HEK293T (cell line): Measurements from ENCODE around the gene ISOC1.

Experiments used
- CTCF ChIA-PET: fragments of 350-600 bp; formaldehyde crosslinking; extraction: SDS; loops from one replicate; lab custom pipeline; 2021; ENCODE audit warnings: antibody characterized with exemption, inconsistent platforms; lab: Yijun Ruan, JAX
- POLR2A ChIA-PET: fragments of 350-600 bp; formaldehyde crosslinking; extraction: SDS; loops from one replicate; lab custom pipeline; 2020; ENCODE audit warnings: antibody characterized with exemption, inconsistent platforms; lab: Yijun Ruan, JAX
- DNase-seq: peaks from one replicate; pipeline ENCODE4 v3.0.0; 2012; ENCODE audit warnings: mixed read lengths; ENCODE audit errors: extremely low spot score
- ARNT ChIP-seq: fragments of 450-650 bp; IDR thresholded peaks from 2 replicates; pipeline ENCODE4 v1.6.1; 2017; ENCODE audit warnings: mild to moderate bottlenecking
- BHLHE40 ChIP-seq: fragments of 450-650 bp; IDR thresholded peaks from 2 replicates; pipeline ENCODE4 v1.6.1; 2016; ENCODE audit warnings: mild to moderate bottlenecking, moderate library complexity, borderline replicate concordance
- CTBP1 ChIP-seq: fragments of 450-650 bp; IDR thresholded peaks from 2 replicates; pipeline ENCODE4 v1.6.1; 2016; ENCODE audit warnings: borderline replicate concordance
- ELF4 ChIP-seq: fragments of 450-650 bp; IDR thresholded peaks from 2 replicates; pipeline ENCODE4 v1.6.1; 2017; ENCODE audit warnings: antibody characterized with exemption
- FOXA1 ChIP-seq: fragments of 450-650 bp; IDR thresholded peaks from 2 replicates; pipeline ENCODE4 v1.6.1; 2016; ENCODE audit warnings: mild to moderate bottlenecking
- FOXK2 ChIP-seq: fragments of 450-650 bp; IDR thresholded peaks from 2 replicates; pipeline ENCODE4 v1.6.1; 2016; ENCODE audit warnings: mild to moderate bottlenecking
- FOXM1 ChIP-seq: fragments of 450-650 bp; IDR thresholded peaks from 2 replicates; pipeline ENCODE4 v1.6.1; 2017; ENCODE audit warnings: mild to moderate bottlenecking, borderline replicate concordance
- HDGF ChIP-seq: fragments of 450-650 bp; IDR thresholded peaks from 2 replicates; pipeline ENCODE4 v1.6.1; 2017; ENCODE audit warnings: antibody characterized with exemption, borderline replicate concordance
- L3MBTL2 ChIP-seq: fragments of 450-650 bp; conservative IDR thresholded peaks from 2 replicates; pipeline ENCODE4 v1.6.1; 2016; ENCODE audit warnings: mild to moderate bottlenecking
- LEF1 ChIP-seq: fragments of 450-650 bp; IDR thresholded peaks from 2 replicates; pipeline ENCODE4 v1.6.1; 2017; ENCODE audit warnings: mild to moderate bottlenecking, borderline replicate concordance
- NFRKB ChIP-seq: fragments of 450-650 bp; IDR thresholded peaks from 2 replicates; pipeline ENCODE4 v1.6.1; 2016; ENCODE audit warnings: mild to moderate bottlenecking, moderate library complexity
- SP1 ChIP-seq: fragments of 450-650 bp; IDR thresholded peaks from 2 replicates; pipeline ENCODE4 v1.6.1; 2017
- SUZ12 ChIP-seq: fragments of 450-650 bp; IDR thresholded peaks from 2 replicates; pipeline ENCODE4 v1.6.1; 2016; ENCODE audit warnings: mild to moderate bottlenecking
- TARDBP ChIP-seq: fragments of 450-650 bp; IDR thresholded peaks from 2 replicates; pipeline ENCODE4 v1.6.1; 2016
- ZNF384 ChIP-seq: fragments of 450-650 bp; IDR thresholded peaks from 2 replicates; pipeline ENCODE4 v1.6.1; 2016
- TF ChIP-seq, protein P1 (sequence below): fragments of 450-650 bp; IDR thresholded peaks from 2 replicates; pipeline ENCODE4 v1.6.1; 2016

The ISOC1 gene

DNA sequence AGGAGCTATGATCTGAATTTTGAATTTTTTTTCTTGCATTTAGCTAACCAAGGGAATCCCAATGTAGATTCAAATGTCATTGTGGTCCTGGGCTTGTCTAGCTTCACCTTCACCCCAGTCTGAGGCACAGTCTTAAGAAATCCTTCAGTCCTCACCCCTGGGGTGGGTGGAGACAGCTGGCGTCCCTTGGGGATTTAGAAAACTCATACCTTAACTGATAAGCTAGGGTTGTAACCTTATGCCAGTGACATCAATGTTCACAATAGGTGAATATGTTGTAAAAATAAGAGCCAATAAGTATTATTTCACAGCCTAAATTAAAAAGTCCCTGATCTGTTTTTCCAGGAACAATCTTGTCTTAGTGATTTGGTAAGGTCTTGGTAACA is 4.6 kb downstream of the ISOC1 start:
- POLR2A ChIA-PET = no interaction called here
- no peak for DNase-seq
- CTCF ChIA-PET = interaction anchor here (1.6 kb wide), 1 partner anchor 194 kb away, joined by 4 read pairs; no protein-coding TSS in a partner anchor
- TF ChIP-seq FOXK2 (no peak), LEF1 (no peak)

DNA sequence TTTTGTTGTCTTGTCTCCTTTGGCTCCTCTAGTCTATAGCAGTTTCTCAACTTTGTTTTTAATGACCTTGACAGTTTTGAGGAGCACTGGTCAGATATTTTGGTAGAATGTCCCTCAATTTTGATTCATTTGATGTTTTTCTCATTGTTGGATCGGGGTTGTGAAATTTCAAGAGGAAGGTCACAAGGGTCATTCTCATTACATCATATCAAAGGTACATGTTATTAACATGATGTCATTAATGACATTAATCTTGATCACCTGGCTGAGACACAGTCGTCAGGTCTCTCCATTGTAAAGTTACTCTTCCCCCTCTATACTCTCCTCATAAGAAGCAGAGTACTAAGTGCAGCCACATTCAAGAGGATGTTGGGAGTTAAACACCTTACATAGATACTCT is 7.2 kb downstream of the ISOC1 start:
- DNase-seq = no peak
- CTCF ChIA-PET = no interaction called here
- TF ChIP-seq FOXA1 = no peak
- TF ChIP-seq ZNF384 = no peak
- TF ChIP-seq, protein P1, sequence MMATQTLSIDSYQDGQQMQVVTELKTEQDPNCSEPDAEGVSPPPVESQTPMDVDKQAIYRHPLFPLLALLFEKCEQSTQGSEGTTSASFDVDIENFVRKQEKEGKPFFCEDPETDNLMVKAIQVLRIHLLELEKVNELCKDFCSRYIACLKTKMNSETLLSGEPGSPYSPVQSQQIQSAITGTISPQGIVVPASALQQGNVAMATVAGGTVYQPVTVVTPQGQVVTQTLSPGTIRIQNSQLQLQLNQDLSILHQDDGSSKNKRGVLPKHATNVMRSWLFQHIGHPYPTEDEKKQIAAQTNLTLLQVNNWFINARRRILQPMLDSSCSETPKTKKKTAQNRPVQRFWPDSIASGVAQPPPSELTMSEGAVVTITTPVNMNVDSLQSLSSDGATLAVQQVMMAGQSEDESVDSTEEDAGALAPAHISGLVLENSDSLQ = no peak
- TF ChIP-seq HDGF = no peak
- no peak for TF ChIP-seq LEF1
- TF ChIP-seq FOXM1 = no peak
- no peak for TF ChIP-seq ELF4
- no peak for TF ChIP-seq L3MBTL2
- TF ChIP-seq BHLHE40 = no peak
- no peak for TF ChIP-seq CTBP1
- no peak for TF ChIP-seq NFRKB
- POLR2A ChIA-PET = no interaction called here

DNA sequence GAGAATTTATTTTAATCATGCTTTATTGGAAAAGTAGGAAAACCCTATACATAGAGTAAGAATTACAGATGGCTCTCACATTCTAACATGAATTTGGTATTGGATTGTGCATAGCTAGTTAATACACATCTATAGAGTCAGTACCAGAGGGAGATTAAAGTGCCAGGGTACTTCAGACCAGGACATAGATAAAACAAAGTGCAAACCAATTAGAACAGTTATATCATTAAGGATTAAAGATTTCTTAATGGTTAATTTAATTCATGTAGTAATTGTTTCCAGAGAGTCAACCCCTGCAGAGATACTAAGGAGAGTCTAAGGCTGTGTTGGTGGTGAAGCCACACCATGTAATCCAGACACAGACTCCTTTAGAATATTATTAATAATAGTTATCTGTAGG is 8.8 kb downstream of the ISOC1 start:
- ChIA-PET POLR2A (interaction anchor here (1.3 kb wide), 1 partner anchor 9 kb away, joined by 4 read pairs; the partner anchor contains the start of gene ISOC1), CTCF (no interaction called here)
- DNase-seq = no peak
- TF ChIP-seq ARNT (no peak), FOXM1 (no peak), FOXK2 (no peak), BHLHE40 (no peak), CTBP1 (no peak), SP1 (no peak), NFRKB (no peak), SUZ12 (no peak)
- TF ChIP-seq, protein P1 = no peak

DNA sequence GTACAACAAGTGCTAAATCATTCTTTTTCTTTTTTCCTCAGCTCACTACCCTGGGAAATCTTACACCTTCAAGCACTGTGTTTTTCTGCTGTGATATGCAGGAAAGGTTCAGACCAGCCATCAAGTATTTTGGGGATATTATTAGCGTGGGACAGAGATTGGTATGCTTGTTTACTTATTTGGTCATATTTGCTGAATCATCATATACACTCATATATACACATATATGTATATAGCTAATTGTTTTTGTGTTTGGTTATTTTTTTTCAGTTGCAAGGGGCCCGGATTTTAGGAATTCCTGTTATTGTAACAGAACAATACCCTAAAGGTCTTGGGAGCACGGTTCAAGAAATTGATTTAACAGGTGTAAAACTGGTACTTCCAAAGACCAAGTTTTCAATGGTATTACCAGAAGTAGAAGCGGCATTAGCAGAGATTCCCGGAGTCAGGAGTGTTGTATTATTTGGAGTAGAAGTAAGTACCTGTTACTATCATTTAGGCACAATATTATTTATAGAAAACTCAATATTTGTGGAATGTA is 10.4 kb downstream of the ISOC1 start:
- CTCF ChIA-PET = no interaction called here
- POLR2A ChIA-PET = no interaction called here
- TF ChIP-seq HDGF (no peak), ZNF384 (no peak), NFRKB (no peak), SP1 (no peak), FOXK2 (no peak), FOXM1 (no peak), SUZ12 (no peak), FOXA1 (no peak), CTBP1 (no peak), L3MBTL2 (no peak), BHLHE40 (no peak), TARDBP (no peak), ARNT (no peak), LEF1 (no peak), ELF4 (no peak)
- TF ChIP-seq, protein P1 = no peak
- DNase-seq = no peak

DNA sequence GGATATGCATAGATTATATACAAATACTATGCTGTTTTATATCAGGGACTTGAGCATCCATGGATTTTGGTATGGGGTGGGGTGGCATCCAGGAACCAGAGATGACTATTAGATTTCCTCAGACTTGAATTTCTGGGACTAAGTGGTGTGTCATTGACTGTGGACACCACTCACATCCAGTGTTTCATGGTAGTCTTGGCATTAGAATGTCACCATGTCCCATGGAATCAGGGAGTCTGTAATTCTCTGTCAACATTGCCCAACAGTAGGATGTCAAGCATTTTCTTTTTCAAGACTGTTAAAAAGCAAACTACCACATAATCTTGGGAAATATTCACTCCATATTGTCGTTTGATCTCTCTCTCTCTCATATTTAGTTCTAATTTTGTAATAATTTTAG is 13.1 kb downstream of the ISOC1 start:
- CTCF ChIA-PET = no interaction called here
- TF ChIP-seq ARNT (no peak), ZNF384 (no peak), FOXM1 (no peak), L3MBTL2 (no peak), TARDBP (no peak), CTBP1 (no peak), BHLHE40 (no peak), FOXK2 (no peak), FOXA1 (no peak), SUZ12 (no peak), SP1 (no peak), LEF1 (no peak), HDGF (no peak), NFRKB (no peak), ELF4 (no peak)
- TF ChIP-seq, protein P1 = no peak
- DNase-seq = no peak
- POLR2A ChIA-PET = no interaction called here

DNA sequence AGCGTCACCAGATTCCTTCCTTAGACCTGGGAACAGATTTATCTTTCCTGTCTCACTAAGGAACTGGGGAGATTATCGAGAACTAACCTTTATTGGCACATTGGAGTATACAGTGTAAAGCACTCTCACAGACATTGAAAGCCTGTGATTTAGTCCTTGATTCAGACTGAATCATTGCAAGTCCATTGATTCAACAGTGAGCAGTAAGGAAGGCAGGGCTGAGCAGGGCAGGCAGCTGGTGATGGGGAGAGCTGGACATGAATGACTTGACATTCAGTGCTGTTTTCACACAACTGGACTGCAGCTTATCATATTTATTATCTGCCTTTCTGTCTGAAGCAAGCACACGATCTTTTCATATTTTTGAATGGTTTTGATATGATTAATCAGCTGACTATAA is 16.2 kb downstream of the ISOC1 start:
- no peak for DNase-seq
- CTCF ChIA-PET = interaction anchor here (0.6 to 1.2 kb wide), 3 partner anchors 11 to 147 kb away, joined by 3 read pairs; no protein-coding TSS in a partner anchor
- no peak for TF ChIP-seq HDGF
- TF ChIP-seq, protein P1 = no peak
- TF ChIP-seq CTBP1 = no peak
- TF ChIP-seq ZNF384 = no peak
- no peak for TF ChIP-seq FOXK2
- TF ChIP-seq ARNT = no peak
- no peak for TF ChIP-seq FOXM1
- no peak for TF ChIP-seq L3MBTL2
- TF ChIP-seq ELF4 = no peak
- POLR2A ChIA-PET = interaction anchor here (2.6 kb wide), 1 partner anchor 16 kb away, joined by 10 read pairs; the partner anchor contains the start of gene ISOC1
